MM.1S (cell line): ENCODE measurements around the gene TTC9.

Experiments used
- DNase-seq: peaks from one replicate; pipeline ENCODE4 v3.0.0-alpha.2; 2015
- H2AFZ ChIP-seq: fragments of 300-600 bp; sonication (generic); 2 replicates; pipeline ENCODE4 v1.6.0; 2016; ENCODE audit warnings: antibody characterized with exemption, low read length
- H3F3A ChIP-seq: fragments of 300-600 bp; sonication (generic); 2 replicates; pipeline ENCODE4 v1.6.1; 2016; ENCODE audit warnings: mild to moderate bottlenecking, antibody characterized with exemption, low read length, moderate library complexity, mixed read lengths; ENCODE audit not compliant: insufficient read depth
- H3K27ac ChIP-seq: fragments of 300-600 bp; sonication (generic); 2 replicates; pipeline ENCODE4 v1.5.1; 2016; ENCODE audit warnings: mild to moderate bottlenecking, low read length
- H3K27me3 ChIP-seq: fragments of 300-600 bp; sonication (generic); replicated peaks from 2 replicates; pipeline ENCODE4 v1.6.0; 2016; ENCODE audit warnings: low read length; ENCODE audit not compliant: insufficient read depth
- H3K36me3 ChIP-seq: fragments of 300-600 bp; sonication (generic); replicated peaks from 2 replicates; pipeline ENCODE4 v1.6.1; 2016; ENCODE audit warnings: mild to moderate bottlenecking, low read length, mixed read lengths; ENCODE audit not compliant: insufficient read depth
- H3K4me1 ChIP-seq: fragments of 300-600 bp; sonication (generic); 2 replicates; pipeline ENCODE4 v1.6.1; 2016; ENCODE audit warnings: low read length, mixed read lengths
- H3K4me2 ChIP-seq: fragments of 300-600 bp; sonication (generic); 2 replicates; pipeline ENCODE4 v1.6.0; 2016; ENCODE audit warnings: low read depth, low read length
- H3K4me3 ChIP-seq: fragments of 300-600 bp; sonication (generic); 2 replicates; pipeline ENCODE4 v1.5.1; 2016; ENCODE audit warnings: low read length, mixed read lengths
- H3K79me2 ChIP-seq: fragments of 300-600 bp; sonication (generic); 2 replicates; pipeline ENCODE4 v1.6.1; 2016; ENCODE audit warnings: mixed run types, low read length, mixed read lengths
- H3K9ac ChIP-seq: fragments of 300-600 bp; sonication (generic); 2 replicates; pipeline ENCODE4 v1.6.1; 2016; ENCODE audit warnings: low read length, mixed read lengths
- H3K9me2 ChIP-seq: fragments of 300-600 bp; sonication (generic); replicated peaks from 2 replicates; pipeline ENCODE4 v1.6.1; 2016; ENCODE audit warnings: mild to moderate bottlenecking, low read length, mixed read lengths; ENCODE audit not compliant: insufficient read depth
- H3K9me3 ChIP-seq: fragments of 300-600 bp; sonication (generic); replicated peaks from 2 replicates; pipeline ENCODE4 v1.6.1; 2016; ENCODE audit warnings: mild to moderate bottlenecking, low read length, mixed read lengths; ENCODE audit not compliant: insufficient read depth
- H4K20me1 ChIP-seq: fragments of 300-600 bp; sonication (generic); 2 replicates; pipeline ENCODE4 v1.6.1; 2016; ENCODE audit warnings: mild to moderate bottlenecking, low read length, moderate library complexity, mixed read lengths; ENCODE audit not compliant: insufficient read depth
- CTCF ChIP-seq: fragments of 300-600 bp; sonication (generic); IDR thresholded peaks from 2 replicates; pipeline ENCODE4 v1.5.1; 2016; ENCODE audit warnings: antibody characterized with exemption, low read length, mixed read lengths
- EZH2 ChIP-seq: fragments of 300-600 bp; sonication (generic); optimal IDR thresholded peaks from 2 replicates; pipeline ENCODE3; 2017; ENCODE audit warnings: low read depth, mild to moderate bottlenecking, antibody characterized with exemption, low read length, mixed read lengths
- EZH2phosphoT487 ChIP-seq: fragments of 300-600 bp; sonication (generic); IDR thresholded peaks from 2 replicates; pipeline ENCODE4 v1.6.1; 2018; ENCODE audit warnings: antibody characterized with exemption, low read length

The TTC9 gene

GRCh38 chr14:70651522-70651921 is 9.8 kb downstream of the TTC9 start:
- H3K36me3 ChIP-seq, result no peaks in the 10 kb centered on the region
- H3K27ac ChIP-seq, result no peak overlapping the region
- H3K79me2 ChIP-seq, result no peaks in the 10 kb centered on the region
- H3K9me3 ChIP-seq, result no peaks in the 10 kb centered on the region
- no peaks in the 10 kb centered on the region for H3K27me3 ChIP-seq
- no peak overlapping the region for H3K4me3 ChIP-seq
- no peaks in the 10 kb centered on the region for H3F3A ChIP-seq
- H2AFZ ChIP-seq, result no peak overlapping the region
- no peaks in the 10 kb centered on the region for H3K9me2 ChIP-seq
- H3K4me1 ChIP-seq, result peaks cover 3% of the 10 kb centered on the region; the same call in 1 of the 2 replicates
- no peak for DNase-seq
- H3K4me2 ChIP-seq, result no peak overlapping the region
- H4K20me1 ChIP-seq, result no peaks in the 10 kb centered on the region
- no peak overlapping the region for H3K9ac ChIP-seq
- no peak for TF ChIP-seq EZH2phosphoT487
- TF ChIP-seq EZH2, result no peak
- TF ChIP-seq CTCF, result no peak

DNA sequence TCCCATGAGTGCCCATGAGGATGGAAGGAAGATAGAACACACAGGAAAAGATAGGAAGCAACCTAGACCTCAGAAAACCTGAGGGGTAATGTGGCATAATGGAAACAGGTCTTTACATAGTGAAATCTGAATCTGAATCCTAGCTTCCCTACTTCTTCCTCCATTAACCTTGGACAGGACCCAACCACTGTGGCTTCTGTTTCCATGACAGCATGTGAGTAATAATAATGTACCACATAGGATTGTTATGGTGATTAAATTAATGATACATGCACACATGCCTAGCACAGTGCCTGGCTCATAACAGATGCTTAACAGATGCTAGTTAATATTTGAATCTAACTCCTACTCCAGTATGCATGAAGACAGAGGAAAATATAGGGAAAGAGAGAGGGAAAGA is 11.2 kb downstream of the TTC9 start:
- DNase-seq, result no peak
- no peaks in the 10 kb centered on the region for H3K79me2 ChIP-seq
- no peaks in the 10 kb centered on the region for H3K27me3 ChIP-seq
- H3K4me2 ChIP-seq, result no peak overlapping the region
- no peaks in the 10 kb centered on the region for H3K9me3 ChIP-seq
- peaks cover 3% of the 10 kb centered on the region; the same call in 1 of the 2 replicates for H3K4me1 ChIP-seq
- no peak for TF ChIP-seq EZH2phosphoT487
- TF ChIP-seq EZH2, result no peak
- TF ChIP-seq CTCF, result no peak
- H3K9ac ChIP-seq, result no peak overlapping the region
- no peak overlapping the region for H3K4me3 ChIP-seq
- no peaks in the 10 kb centered on the region for H3F3A ChIP-seq
- H3K36me3 ChIP-seq, result no peaks in the 10 kb centered on the region
- no peaks in the 10 kb centered on the region for H4K20me1 ChIP-seq
- no peak overlapping the region for H3K27ac ChIP-seq
- H3K9me2 ChIP-seq, result no peaks in the 10 kb centered on the region
- H2AFZ ChIP-seq, result no peak overlapping the region

DNA sequence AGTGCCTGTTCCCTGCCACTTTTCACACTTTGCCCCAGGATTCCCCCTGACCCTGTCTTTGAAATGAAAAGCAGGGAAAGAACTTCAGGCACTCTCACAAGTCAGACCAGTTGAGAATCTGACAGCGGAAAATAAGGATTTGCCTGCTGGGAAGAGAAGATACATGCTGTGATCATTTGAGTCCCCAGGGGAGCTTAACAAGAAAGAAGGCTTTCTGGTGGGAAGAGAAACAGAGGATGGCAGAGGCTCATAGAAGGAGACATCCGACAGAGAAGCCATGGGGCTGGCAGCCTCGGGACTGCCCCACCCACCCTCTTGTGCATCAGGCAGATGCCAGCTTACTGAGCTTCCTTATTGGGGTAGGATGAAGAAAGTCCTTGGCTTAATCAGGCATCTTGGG is 11.9 kb downstream of the TTC9 start:
- Histone ChIP-seq H3K4me2 (no peak overlapping the region), H4K20me1 (no peaks in the 10 kb centered on the region), H3K79me2 (no peaks in the 10 kb centered on the region), H3K4me1 (peaks cover 3% of the 10 kb centered on the region; the same call in 1 of the 2 replicates), H3K9me3 (no peaks in the 10 kb centered on the region), H2AFZ (no peak overlapping the region), H3K36me3 (no peaks in the 10 kb centered on the region), H3K9ac (no peak overlapping the region), H3F3A (no peaks in the 10 kb centered on the region), H3K27me3 (no peaks in the 10 kb centered on the region), H3K27ac (no peak overlapping the region), H3K9me2 (no peaks in the 10 kb centered on the region), H3K4me3 (no peak overlapping the region)
- no peak for TF ChIP-seq EZH2
- no peak for DNase-seq

- H3K9me3 ChIP-seq, result no peaks in the 10 kb centered on the region
- no peak for DNase-seq
- no peaks in the 10 kb centered on the region for H4K20me1 ChIP-seq
- no peak for TF ChIP-seq CTCF
- TF ChIP-seq EZH2phosphoT487, result no peak
- no peak for TF ChIP-seq EZH2
- no peak overlapping the region for H2AFZ ChIP-seq
- H3K4me2 ChIP-seq, result no peak overlapping the region
- no peaks in the 10 kb centered on the region for H3F3A ChIP-seq
- no peak overlapping the region for H3K27ac ChIP-seq
- no peaks in the 10 kb centered on the region for H3K27me3 ChIP-seq
- no peaks in the 10 kb centered on the region for H3K36me3 ChIP-seq
- H3K4me3 ChIP-seq, result no peak overlapping the region
- H3K79me2 ChIP-seq, result no peaks in the 10 kb centered on the region
- H3K9ac ChIP-seq, result no peak overlapping the region
- H3K4me1 ChIP-seq, result peaks cover 3% of the 10 kb centered on the region; the same call in 1 of the 2 replicates
- no peaks in the 10 kb centered on the region for H3K9me2 ChIP-seq
Observed at GRCh38 chr14:70654632-70655031, 12.9 kb downstream of the TTC9 start.
